A673 (cell line): ENCODE data around the gene MAP2K5. TPM values are rescaled to one million over a fixed set of nuclear protein-coding genes. Genes with fewer than 3 reads are reported as not detected.

Experiments used
- BruUV-seq: library from RNA; stranded (reverse); fragments of 400-500 nt; replicated peaks from 2 replicates; lab custom pipeline; 2021; lab: Mats Ljungman, UMichigan
- CTCF ChIA-PET: fragments of 300-600 bp; sonication (Branson Sonifier 250); formaldehyde crosslinking; loops from one replicate; lab custom pipeline; 2022; ENCODE audit warnings: antibody characterized with exemption; lab: Charles Lee
- POLR2A ChIA-PET: fragments of 300-600 bp; sonication (Branson Sonifier 250); formaldehyde crosslinking; loops from one replicate; lab custom pipeline; 2022; ENCODE audit warnings: antibody characterized with exemption; ENCODE audit not compliant: low non-redundant PET; lab: Charles Lee
- DNase-seq: peaks from one replicate; pipeline ENCODE4 v3.0.0-alpha.2; 2015; ENCODE audit warnings: low spot score
- H3K27ac ChIP-seq: fragments of 200-600 bp; sonication (generic); 2 replicates; pipeline ENCODE4 v1.5.1; 2016; ENCODE audit warnings: mixed run types, low read depth, mild to moderate bottlenecking, mixed read lengths, antibody characterized with exemption, low read length; ENCODE audit not compliant: poor library complexity, severe bottlenecking
- H3K27me3 ChIP-seq: fragments of 200-600 bp; sonication (generic); replicated peaks from 2 replicates; pipeline ENCODE4 v1.6.1; 2017; ENCODE audit warnings: mixed run types, low read depth, mild to moderate bottlenecking, mixed read lengths, antibody characterized with exemption, low read length; ENCODE audit not compliant: insufficient read depth, poor library complexity
- H3K36me3 ChIP-seq: fragments of 200-600 bp; sonication (generic); 2 replicates; pipeline ENCODE4 v1.6.1; 2016; ENCODE audit warnings: mixed run types, mild to moderate bottlenecking, mixed read lengths, antibody characterized with exemption, low read length; ENCODE audit not compliant: insufficient read depth, poor library complexity, severe bottlenecking
- H3K4me1 ChIP-seq: fragments of 200-600 bp; sonication (generic); 2 replicates; pipeline ENCODE4 v1.6.1; 2017; ENCODE audit warnings: mixed run types, mild to moderate bottlenecking, mixed read lengths, antibody characterized with exemption, low read length; ENCODE audit not compliant: insufficient read depth, poor library complexity, severe bottlenecking
- H3K4me3 ChIP-seq: fragments of 200-600 bp; sonication (generic); 2 replicates; pipeline ENCODE4 v1.5.1; 2016; ENCODE audit warnings: low read depth, mixed run types, mild to moderate bottlenecking, mixed read lengths, low read length; ENCODE audit not compliant: poor library complexity, severe bottlenecking
- H3K9me3 ChIP-seq: fragments of 200-600 bp; sonication (generic); 2 replicates; pipeline ENCODE4 v1.6.1; 2016; ENCODE audit warnings: mixed run types, low read depth, mild to moderate bottlenecking, mixed read lengths, antibody characterized with exemption, low read length; ENCODE audit not compliant: poor library complexity, severe bottlenecking
- CTCF ChIP-seq: fragments of 300-800, 200-600 bp; sonication (generic); conservative IDR thresholded peaks from 2 replicates; pipeline ENCODE4 v1.5.1; 2017; ENCODE audit warnings: low read depth, mild to moderate bottlenecking, antibody characterized with exemption, low read length, moderate library complexity, mixed read lengths
- EZH2 ChIP-seq: fragments of 200-600 bp; sonication (generic); IDR thresholded peaks from 2 replicates; pipeline ENCODE4 v1.6.1; 2017; ENCODE audit warnings: borderline replicate concordance, low read depth, mild to moderate bottlenecking, mixed read lengths, antibody characterized with exemption, low read length; ENCODE audit not compliant: poor library complexity, severe bottlenecking
- intact Hi-C: fragments of 100-400 bp; cut with micrococcal nuclease; formaldehyde crosslinking; loops from one replicate; pipeline ENCODE4 v1.10.0; 2022; ENCODE audit not compliant: unreplicated experiment
- total RNA-seq: library from RNA; stranded (reverse); gene quantifications from 2 replicates; pipeline ENCODE4 v1.2.3, GENCODE V29; 2021

Gene MAP2K5
- total RNA-seq, 1 experiment from 2014 or later = 62.8 TPM

- H3K27ac ChIP-seq = no peak overlapping the region
- DNase-seq = no peak
- H3K4me3 ChIP-seq = no peak overlapping the region
- H3K27me3 ChIP-seq = no peaks in the 10 kb centered on the region
- peaks cover 6% of the 10 kb centered on the region for H3K4me1 ChIP-seq
- no TSS peak for BruUV-seq
- ChIA-PET CTCF (no interaction called here), POLR2A (no interaction called here)
- intact Hi-C loops = no loop called here
- peaks cover 4% of the 10 kb centered on the region for H3K36me3 ChIP-seq
- H3K9me3 ChIP-seq = no peaks in the 10 kb centered on the region
- no peak for TF ChIP-seq EZH2
- no peak for TF ChIP-seq CTCF
Measured at GRCh38 chr15:67579164-67579563, 36.7 kb downstream of the MAP2K5 start.

GRCh38 chr15:67579967-67580366 lies 37.5 kb downstream of the MAP2K5 start:
- BruUV-seq = no TSS peak
- DNase-seq = no peak
- ChIA-PET POLR2A (no interaction called here), CTCF (no interaction called here)
- no peaks in the 10 kb centered on the region for H3K9me3 ChIP-seq
- no peaks in the 10 kb centered on the region for H3K27me3 ChIP-seq
- H3K4me1 ChIP-seq = peaks cover 5% of the 10 kb centered on the region
- TF ChIP-seq CTCF = no peak
- TF ChIP-seq EZH2 = no peak
- no peak overlapping the region for H3K27ac ChIP-seq
- intact Hi-C loops = no loop called here
- H3K4me3 ChIP-seq = no peak overlapping the region
- peaks cover 4% of the 10 kb centered on the region for H3K36me3 ChIP-seq

- peaks cover 11% of the 10 kb centered on the region for H3K36me3 ChIP-seq
- H3K9me3 ChIP-seq = no peaks in the 10 kb centered on the region
- DNase-seq = no peak
- no peak overlapping the region for H3K4me3 ChIP-seq
- CTCF ChIA-PET = no interaction called here
- H3K4me1 ChIP-seq = no peaks in the 10 kb centered on the region
- no peak overlapping the region for H3K27ac ChIP-seq
- intact Hi-C loops = no loop called here
- POLR2A ChIA-PET = interaction anchor here (0.6 kb wide), 1 partner anchor 8 kb away, joined by 3 read pairs; no protein-coding TSS in a partner anchor
- no peaks in the 10 kb centered on the region for H3K27me3 ChIP-seq
- no TSS peak for BruUV-seq
- TF ChIP-seq EZH2 = no peak
- TF ChIP-seq CTCF = no peak
Measured at GRCh38 chr15:67584157-67584556, 41.7 kb downstream of the MAP2K5 start.
